Stimulated activated naive CD4-positive, alpha-beta T cell (primary cell): ENCODE results near the gene SLC9B2.
"Not testable (repeated sequence)": the region's sequence is repeated elsewhere in the genome, so short reads cannot be mapped to it uniquely, and the experiment has no call there.

Experiments used
- DNase-seq, 6 experiments: peaks; one replicate each; lab custom pipeline; 2025; lab: John Stamatoyannopoulos, UW

SLC9B2 gene

DNA sequence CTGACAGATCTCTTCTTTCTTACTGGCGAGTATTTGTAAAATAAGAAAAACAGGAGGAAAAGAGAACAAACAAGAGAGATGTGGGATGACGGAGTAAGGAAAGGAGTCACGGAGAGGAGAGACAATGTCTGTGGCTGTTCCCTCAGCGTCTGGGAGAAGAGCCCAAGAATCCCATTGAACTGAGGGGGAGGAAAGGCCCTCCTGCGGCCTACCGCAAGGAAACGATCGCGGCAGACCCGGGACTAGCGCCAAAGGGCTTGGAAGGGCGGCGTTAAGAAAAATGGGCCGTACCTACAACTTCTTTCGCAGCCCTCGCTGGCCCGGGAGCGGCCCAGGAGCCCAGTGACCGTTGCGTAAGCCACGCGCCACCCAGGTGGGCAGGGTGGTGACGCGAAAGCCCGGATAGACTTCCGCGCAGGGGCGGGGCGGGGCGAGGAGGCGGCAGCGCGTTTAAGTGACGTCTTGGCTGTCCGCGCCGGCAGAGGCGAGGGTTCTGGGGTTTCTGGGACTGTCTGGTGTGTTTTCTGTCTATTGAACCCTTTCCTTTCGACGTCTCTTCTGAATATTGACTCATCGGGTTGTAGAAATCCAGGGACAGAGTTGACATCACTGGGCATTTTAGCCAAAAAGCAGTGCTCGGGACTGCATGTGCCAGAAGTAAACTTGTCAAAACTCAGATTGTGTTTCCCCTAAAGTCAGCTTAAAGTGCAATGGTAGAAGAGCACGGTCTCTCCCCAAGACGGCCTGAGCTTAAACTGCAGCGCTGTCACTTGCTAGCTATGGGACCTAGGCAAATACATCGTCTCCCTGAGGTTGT is 57.0 kb downstream of the SLC9B2 start, which contains the start of gene SLC9B1:
TSS of gene SLC9B1 (minus strand) at position 398 of the 817 bp plus-strand sequence. CDS start 27,994 bp downstream, outside the sequence.
- DNase-seq: peak; percentile 83 to 91 (median 88)

DNA sequence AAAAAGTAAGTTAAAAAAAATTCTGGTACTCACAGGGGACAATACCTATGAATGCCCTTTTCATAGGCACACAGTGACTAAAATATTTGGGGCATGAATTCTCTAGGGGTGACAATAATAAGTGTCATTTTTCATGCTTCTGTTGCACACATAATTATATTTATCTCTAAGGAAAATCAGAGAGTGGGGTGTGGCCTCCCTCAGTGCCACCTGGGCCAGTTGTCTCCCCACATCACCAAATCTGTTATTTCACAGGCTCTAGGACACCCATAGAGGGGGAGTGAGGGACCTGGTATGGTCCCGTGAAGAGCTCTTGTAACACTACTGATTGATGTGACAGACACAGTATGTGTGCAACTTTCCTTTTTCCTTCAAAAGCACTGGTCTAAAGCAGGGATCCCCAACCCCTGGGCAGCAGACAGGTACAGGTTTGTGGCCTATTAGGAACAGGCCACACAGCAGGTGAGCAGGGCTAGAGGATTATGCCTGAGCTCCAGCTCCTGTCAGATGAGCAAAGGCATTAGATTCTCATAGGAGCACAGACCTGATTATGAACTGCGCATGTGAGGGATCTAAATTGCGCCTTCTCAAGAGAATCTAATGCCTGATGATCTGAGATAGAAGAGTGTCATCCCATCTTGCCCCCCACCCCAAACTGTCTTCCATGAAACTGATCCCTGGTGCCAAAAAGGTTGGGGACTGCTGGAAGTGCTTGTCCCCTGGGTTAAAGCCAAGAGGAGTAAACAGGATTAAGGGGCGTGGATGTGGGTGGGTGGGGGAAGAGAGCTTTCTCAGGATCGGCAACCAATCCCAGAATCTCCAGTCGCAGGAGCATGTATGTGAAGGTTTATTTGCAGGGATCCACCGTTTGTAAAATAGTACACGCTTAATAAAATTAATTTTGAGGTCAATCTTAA is 57.9 kb downstream of the SLC9B2 start:
- DNase-seq: peak in 2 of 6 experiments; percentile 16 to 26

DNA sequence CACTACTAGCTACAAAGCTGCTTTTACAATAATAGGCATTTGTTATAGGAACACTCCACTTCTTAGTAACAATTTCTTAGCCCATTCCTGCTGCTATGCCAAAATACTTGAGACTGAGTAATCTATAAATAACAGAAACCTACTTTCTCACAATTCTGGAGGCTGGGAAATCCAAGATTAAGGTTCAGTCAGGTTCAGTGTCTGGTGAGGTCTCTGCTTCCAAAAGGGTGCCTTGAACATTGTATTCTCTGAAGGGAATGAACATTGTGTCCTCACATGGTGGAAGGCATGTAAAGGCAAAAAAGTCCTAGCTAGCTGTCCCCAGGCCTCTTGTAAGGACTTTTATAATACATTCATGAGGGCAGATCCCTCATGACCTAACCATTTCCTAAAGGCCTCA is 64.0 kb downstream of the SLC9B2 start:
- no peak for DNase-seq

DNA sequence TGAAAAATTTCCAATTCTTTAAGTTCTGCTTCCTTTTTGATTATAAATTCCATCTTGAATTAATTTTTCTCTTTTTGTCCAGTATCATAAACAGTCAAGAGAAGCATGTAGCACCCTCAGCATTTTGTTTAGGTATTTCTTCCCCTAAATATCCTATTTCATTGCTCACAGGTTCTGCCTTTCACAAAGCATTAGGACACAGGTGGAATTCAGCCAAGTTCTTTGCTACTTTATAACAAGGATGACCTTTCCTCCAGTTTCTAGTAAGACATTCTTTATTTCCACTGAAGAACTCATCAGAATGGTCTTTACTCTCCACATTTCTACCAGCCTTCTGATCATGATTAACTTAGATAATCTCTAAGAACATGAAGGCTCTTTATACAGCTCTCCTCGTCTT is 64.5 kb downstream of the SLC9B2 start:
- no peak for DNase-seq

DNA sequence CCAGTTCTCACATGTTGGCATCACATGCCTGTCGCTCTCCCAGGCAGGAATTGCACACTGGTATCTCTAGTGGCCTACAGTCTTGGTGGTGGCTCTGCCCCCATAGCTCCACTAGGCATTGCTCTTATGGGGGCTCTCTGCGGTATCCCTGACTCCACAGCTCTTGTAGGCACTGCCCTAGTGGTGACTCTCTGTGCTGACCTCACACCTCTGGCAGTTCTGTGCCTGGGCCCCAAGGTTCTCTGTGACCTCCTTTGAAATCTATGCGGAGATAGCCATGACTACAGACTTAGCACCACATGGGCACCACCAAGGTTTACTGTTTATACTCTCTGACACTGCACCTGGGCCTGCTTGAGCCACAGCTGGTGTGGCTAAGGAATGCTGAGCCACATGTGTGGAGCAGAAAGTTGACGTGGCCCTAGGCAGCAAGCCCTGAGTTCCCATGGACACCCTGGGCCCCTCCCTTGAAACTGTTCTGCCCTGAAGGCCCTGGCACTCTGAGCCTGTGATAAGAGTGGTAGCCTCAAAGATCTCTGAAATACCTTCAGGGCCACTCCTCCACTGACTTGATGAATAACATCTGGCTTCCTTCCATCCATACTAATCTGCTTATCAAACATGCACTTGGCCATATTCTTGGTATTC is 65.1 kb downstream of the SLC9B2 start:
- DNase-seq: no peak

DNA sequence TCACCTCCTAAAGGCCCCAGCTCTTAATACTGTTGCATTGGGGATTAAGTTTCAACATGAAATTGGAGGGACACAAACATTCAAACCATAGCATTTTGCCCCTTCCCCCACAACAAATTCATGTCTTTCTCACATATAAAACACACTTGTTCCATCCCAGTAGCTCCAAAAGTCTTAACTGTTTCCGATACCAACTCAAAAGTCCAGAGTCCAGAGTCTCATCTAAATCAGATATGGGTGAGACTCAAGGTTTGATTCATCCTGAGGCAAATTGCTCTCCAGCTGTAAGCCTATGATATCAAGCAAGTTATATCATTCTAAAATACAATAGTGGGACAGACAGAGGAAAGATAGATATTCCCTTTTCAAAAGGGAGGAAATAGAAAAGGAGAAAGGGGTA is 65.8 kb downstream of the SLC9B2 start:
- no peak for DNase-seq

DNA sequence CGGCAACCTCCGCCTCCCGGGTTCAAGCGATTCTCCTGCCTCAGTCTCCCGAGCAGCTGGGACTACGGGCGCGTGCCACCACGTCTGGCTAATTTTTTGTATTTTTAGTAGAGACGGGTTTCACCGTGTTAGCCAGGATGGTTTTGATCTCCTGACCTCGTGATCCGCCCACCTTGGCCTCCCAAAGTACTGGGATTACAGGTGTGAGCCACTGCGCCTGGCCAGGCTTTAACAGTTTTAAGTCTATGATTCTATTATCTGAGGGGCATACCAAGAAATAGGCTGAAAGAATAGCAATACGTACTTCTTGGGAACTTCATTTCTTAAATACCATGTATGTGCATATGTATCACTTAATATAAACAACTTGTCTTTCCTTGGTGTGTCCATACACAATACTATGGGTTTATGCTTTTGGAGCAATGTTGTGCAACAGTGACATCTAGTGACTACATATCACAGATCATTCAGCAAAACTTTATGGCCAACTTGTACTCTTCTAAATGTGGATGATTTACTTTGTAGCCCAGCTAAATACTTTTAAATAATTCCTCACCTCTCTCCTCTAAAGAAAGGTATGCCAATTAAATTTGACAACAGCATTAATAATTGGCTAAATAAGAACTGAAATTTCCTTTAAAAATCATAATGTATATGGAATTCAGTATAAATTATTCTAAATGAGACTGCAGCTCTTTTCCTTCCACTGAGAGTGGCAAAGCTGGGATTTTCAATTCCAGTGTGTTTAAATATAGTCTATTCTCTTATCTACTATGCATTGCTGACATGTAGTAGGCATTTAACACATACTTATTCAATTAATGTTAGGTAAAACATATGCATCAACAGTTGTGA is 67.5 kb downstream of the SLC9B2 start:
- peak in 3 of 6 experiments; percentile 39 to 67 (median 60) for DNase-seq

DNA sequence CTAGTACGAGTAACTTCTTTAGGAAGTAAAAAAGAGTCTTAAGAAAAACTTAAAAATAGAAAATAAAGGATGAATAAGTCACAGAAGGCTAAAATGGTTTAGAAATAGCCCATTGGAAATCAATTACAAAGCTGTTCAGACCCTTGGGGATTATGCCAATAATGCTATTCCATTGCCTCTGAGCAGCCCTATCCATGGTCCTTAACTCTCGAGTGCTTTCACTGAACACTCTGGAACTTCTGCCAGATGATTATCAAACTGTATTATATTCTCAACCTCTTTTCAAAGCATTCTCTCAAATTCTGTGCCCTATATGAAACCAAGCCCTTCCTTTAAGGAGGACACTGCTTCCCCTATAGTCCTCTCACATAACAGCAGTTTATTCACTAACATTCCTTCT is 74.0 kb downstream of the SLC9B2 start:
- no peak for DNase-seq

DNA sequence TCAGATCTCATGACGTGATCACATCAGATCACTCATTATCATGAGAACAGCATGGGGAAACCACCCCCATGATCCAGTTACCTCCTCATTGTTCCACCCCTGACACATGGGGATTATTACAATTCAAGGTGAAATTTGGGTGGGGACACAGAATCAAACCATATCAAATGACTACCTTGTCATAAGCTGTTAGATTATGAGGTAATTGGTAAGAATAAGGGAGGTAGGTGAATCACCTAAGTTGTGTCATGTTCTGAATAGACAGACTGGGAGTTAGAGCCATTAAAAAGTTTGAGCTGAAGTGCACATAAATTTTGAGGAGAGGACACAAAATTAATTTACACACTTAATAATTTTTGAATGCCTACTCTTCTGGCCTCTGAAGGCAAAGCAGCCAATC is 81.8 kb downstream of the SLC9B2 start:
- DNase-seq: no peak

DNA sequence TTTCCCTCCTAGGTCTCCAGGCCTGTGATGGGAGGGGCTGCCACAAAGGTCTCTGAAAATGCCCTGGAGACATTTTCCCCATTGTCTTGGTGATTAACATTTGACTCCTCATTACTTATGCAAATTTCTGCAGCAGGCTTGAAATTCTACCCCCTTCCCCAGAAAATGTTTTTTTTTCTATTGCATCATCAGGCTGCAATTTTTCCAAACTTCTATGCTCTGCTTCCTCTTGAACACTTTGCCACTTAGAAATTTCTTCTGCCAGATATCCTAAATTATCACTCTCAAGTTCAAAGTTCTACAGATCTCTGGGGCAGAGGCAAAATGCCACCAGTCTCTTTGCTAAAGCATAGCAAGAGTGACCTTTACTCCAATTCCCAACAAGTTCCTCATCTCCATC is 82.6 kb downstream of the SLC9B2 start:
- not testable (repeated sequence) for DNase-seq

DNA sequence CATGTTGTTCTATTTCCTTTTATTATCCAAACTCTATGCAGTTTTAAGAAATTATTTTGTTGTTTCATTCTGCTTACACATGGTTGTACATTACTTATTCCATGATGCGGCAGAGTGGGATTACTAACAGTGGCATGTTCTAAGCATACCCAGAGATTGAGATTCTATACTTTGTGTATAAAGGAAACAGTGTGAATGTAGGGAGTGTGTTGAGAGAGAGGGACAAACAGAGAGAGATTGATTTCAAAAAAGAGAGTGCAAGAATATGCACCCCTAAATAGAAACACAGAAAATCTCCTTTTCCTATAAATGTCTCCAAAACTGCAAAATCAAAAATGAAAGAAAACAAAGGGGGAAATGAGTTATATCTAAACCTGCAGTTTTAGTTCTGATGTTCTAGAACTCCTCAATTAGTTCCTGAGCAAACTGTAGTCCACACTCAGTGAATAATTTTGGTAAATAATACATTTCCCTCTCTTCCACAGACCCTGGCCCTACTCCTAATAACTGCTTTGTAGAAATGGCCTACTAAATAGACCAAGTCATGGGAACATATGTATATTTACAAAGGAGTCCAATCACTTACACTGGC is 88.0 kb downstream of the SLC9B2 start:
- DNase-seq: no peak

DNA sequence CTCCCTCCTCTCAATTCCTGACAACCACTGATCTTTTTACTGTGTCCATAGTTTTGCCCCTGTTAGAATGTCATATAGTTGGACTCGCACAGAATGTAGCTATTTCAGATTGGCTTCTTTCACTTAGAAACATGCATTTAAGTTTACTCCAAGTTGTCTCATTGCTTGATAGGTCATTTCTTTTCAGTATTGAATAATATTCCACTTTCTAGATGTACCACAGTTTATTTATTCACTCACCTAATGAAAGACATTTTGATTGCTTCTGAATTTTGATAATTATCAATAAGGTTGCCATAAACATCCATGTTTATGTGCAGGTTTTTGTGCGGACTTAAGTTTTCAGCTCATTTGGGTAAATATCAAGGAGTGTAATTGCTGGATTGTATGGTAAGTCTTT is 95.6 kb downstream of the SLC9B2 start:
- DNase-seq: no peak
